ENCODE measurements around the gene FBXO47. TPM values are rescaled to one million over a fixed set of nuclear protein-coding genes. Genes with fewer than 3 reads are reported as not detected.

Gene FBXO47
- total and polyA plus RNA-seq, 2 of the 13 experiments (the other 11 are each of a cell fraction or from before 2014, with no cell fraction given), result not detected

- no peak for FAIRE-seq
- DNase-seq (ENCODE audit: low spot score), result no peak
- peak; percentile 56 for ATAC-seq
- no peak overlapping the region for H3K27ac ChIP-seq (ENCODE audit: extremely low read length, insufficient read depth, low read length)
- intact Hi-C loops (cut with micrococcal nuclease; ENCODE audit: unreplicated experiment), result no loop called here
- H3K4me2 ChIP-seq (ENCODE audit: low read depth, low read length), result no peak overlapping the region
- BruUV-seq (replicated peaks), result no TSS peak
- no peak overlapping the region for H3K4me3 ChIP-seq (replicated peaks in 1 of 3; ENCODE audit: insufficient read depth in 1 of 3, low read depth in 2 of 3, low read length in 3 of 3)
- H3K9me3 ChIP-seq (ENCODE audit: low read length), result no peaks in the 10 kb centered on the region
- H3K9ac ChIP-seq (ENCODE audit: insufficient read depth, low read depth, low read length), result no peak overlapping the region
- H3K4me1 ChIP-seq (ENCODE audit: insufficient read depth, low read length), result peaks cover 18% of the 10 kb centered on the region
- WGBS (ENCODE audit: low lambda C conversion rate), result 49% methylated on average over 5 of the region's 6 CpGs
- ChIA-PET CTCF (ENCODE audit: low intra/inter-chr PET ratio, low total read pairs) (no interaction called here), POLR2A (interaction anchor here (1.1 to 4.6 kb wide), 4 partner anchors 8 to 69 kb away, joined by 3 to 35 read pairs (median 4); partner anchors contain the start of genes LASP1 and RPL23)
- H3K27me3 ChIP-seq (ENCODE audit: control insufficient read depth in 1 of 2, insufficient read depth in 2 of 2, low read length in 2 of 2), result no peaks in the 10 kb centered on the region
- no peaks in the 10 kb centered on the region; the same call in 1 of the 2 replicates for H4K20me1 ChIP-seq (ENCODE audit: insufficient read depth, low read length)
- no peaks in the 10 kb centered on the region for H3K79me2 ChIP-seq (ENCODE audit: insufficient read depth, low read length)
- in situ Hi-C loops (cut with HindIII; ENCODE audit: extremely low pct_ligation_motif_present, low pct_unique_long_range_greater_than_20kb), result no loop called here
- H3K36me3 ChIP-seq (replicated peaks in 1 of 2; ENCODE audit: control insufficient read depth in 1 of 2, insufficient read depth in 2 of 2, low read length in 2 of 2), result peaks cover 12 to 25% of the 10 kb centered on the region in 2 experiments
- H2AFZ ChIP-seq (ENCODE audit: low read length), result no peak overlapping the region
- TF ChIP-seq ZNF761 (CRISPR knock-in tag; conservative IDR thresholded peaks at IDR 0.05), result no peak
- TF ChIP-seq RBM22 (optimal IDR thresholded peaks at IDR 0.05; ENCODE audit: low read length), result peak; percentile 70
- 0 out of 4 replicates have a peak, but pooled peaks of 1 of the 2 experiments have one; percentile 14 for TF ChIP-seq POLR2A (IDR thresholded peaks at IDR 0.05; ENCODE audit: insufficient read depth in 1 of 2, low read depth in 2 of 2, low read length in 2 of 2)
- TF ChIP-seq ZC3H13 (CRISPR knock-in tag; IDR thresholded peaks at IDR 0.05), result 0 out of 2 replicates have a peak, but pooled peaks have one; percentile 36
- no peak for TF ChIP-seq BATF2 (CRISPR knock-in tag; IDR thresholded peaks at IDR 0.05)
- TF ChIP-seq ARNT2 (CRISPR knock-in tag; IDR thresholded peaks at IDR 0.05; ENCODE audit: low read depth), result no peak
- no peak for TF ChIP-seq CEBPZ (IDR thresholded peaks at IDR 0.05; ENCODE audit: low read length)
- 0 out of 2 replicates have a peak, but pooled peaks have one; percentile 21 for TF ChIP-seq ZNF687 (CRISPR knock-in tag; IDR thresholded peaks at IDR 0.05)
- TF ChIP-seq AGO2 (optimal IDR thresholded peaks at IDR 0.05; ENCODE audit: low read depth, low read length), result peak; percentile 75
- no peak for TF ChIP-seq ZSCAN9 (CRISPR knock-in tag; IDR thresholded peaks at IDR 0.05; ENCODE audit: borderline replicate concordance)
- 0 out of 2 replicates have a peak, but pooled peaks have one; percentile 9 for TF ChIP-seq TRIM24 (CRISPR knock-in tag; IDR thresholded peaks at IDR 0.05)
- 0 out of 2 replicates have a peak, but pooled peaks have one; percentile 27 for TF ChIP-seq ZNF556 (CRISPR knock-in tag; IDR thresholded peaks at IDR 0.05; ENCODE audit: borderline replicate concordance)
- no peak for TF ChIP-seq ZNF737 (CRISPR knock-in tag; IDR thresholded peaks at IDR 0.05; ENCODE audit: borderline replicate concordance)
- TF ChIP-seq GATAD2A (CRISPR knock-in tag; IDR thresholded peaks at IDR 0.05), result 0 out of 2 replicates have a peak, but pooled peaks have one; percentile 9
- 0 out of 2 replicates have a peak, but pooled peaks have one; percentile 15 for TF ChIP-seq POLR2G (IDR thresholded peaks at IDR 0.05; ENCODE audit: low read depth, low read length)
- 0 out of 2 replicates have a peak, but pooled peaks have one; percentile 23 for TF ChIP-seq KDM2A (CRISPR knock-in tag; IDR thresholded peaks at IDR 0.05; ENCODE audit: borderline replicate concordance, low read depth)
Measured at GRCh38 chr17:38922538-38923297, 44.5 kb downstream of the FBXO47 start.

Data from HepG2 (cell line).